GM12878 (cell line): ENCODE measurements around the gene SPRN. TPM values are rescaled to one million over a fixed set of nuclear protein-coding genes. Genes with fewer than 3 reads are reported as not detected.

ENCODE experiments used
- CUX1 ChIP-seq: IDR thresholded peaks from 2 replicates; pipeline ENCODE4 v1.6.1; 2012; ENCODE audit warnings: improper control_type of control experiment, low read depth, low read length; ENCODE audit not compliant: insufficient replicate concordance
- E2F4 ChIP-seq: IDR thresholded peaks from 2 replicates; pipeline ENCODE4 v1.6.1; 2012; ENCODE audit warnings: low read depth, low read length, improper control_type of control experiment
- EED ChIP-seq: sonication (generic); IDR thresholded peaks from 2 replicates; pipeline ENCODE4 v1.6.1; 2016; ENCODE audit warnings: antibody characterized with exemption, low read depth
- FOXM1 ChIP-seq: IDR thresholded peaks from 2 replicates; pipeline ENCODE4 v1.6.1; 2012; ENCODE audit warnings: low read depth, mild to moderate bottlenecking, inconsistent platforms, low read length, moderate library complexity
- MTA2 ChIP-seq: fragments of 450-650 bp; IDR thresholded peaks from 2 replicates; pipeline ENCODE4 v1.6.1; 2016; ENCODE audit warnings: low read depth, mild to moderate bottlenecking, moderate library complexity
- MXI1 ChIP-seq: fragments of 150-350 bp; IDR thresholded peaks from 2 replicates; pipeline ENCODE4 v1.6.1; 2011; ENCODE audit warnings: low read depth, mild to moderate bottlenecking, inconsistent platforms, low read length, improper control_type of control experiment
- PAX5 ChIP-seq: IDR thresholded peaks from 2 replicates; pipeline ENCODE4 v1.6.1; 2011; ENCODE audit warnings: low read depth, low read length, borderline replicate concordance
- RAD21 ChIP-seq: IDR thresholded peaks from 2 replicates; pipeline ENCODE4 v1.6.1; 2011; ENCODE audit warnings: mild to moderate bottlenecking, low read depth, low read length, moderate library complexity; ENCODE audit not compliant: insufficient read depth
- RCOR1 ChIP-seq: conservative IDR thresholded peaks from 2 replicates; pipeline ENCODE4 v1.6.1; 2012; ENCODE audit warnings: low read depth, low read length, improper control_type of control experiment
- SMAD5 ChIP-seq: IDR thresholded peaks from 2 replicates; pipeline ENCODE4 v1.6.1; 2016; ENCODE audit warnings: antibody characterized with exemption, low read depth
- SMARCA5 ChIP-seq: fragments of 450-650 bp; IDR thresholded peaks from 2 replicates; pipeline ENCODE4 v1.6.1; 2017; ENCODE audit warnings: mild to moderate bottlenecking
- SREBF1 ChIP-seq: IDR thresholded peaks from 2 replicates; pipeline ENCODE4 v1.6.1; 2012; ENCODE audit warnings: mild to moderate bottlenecking, low read length
- STAT1 ChIP-seq: fragments of 450-650 bp; conservative IDR thresholded peaks from 2 replicates; pipeline ENCODE4 v1.6.1; 2014; ENCODE audit warnings: antibody characterized with exemption, mild to moderate bottlenecking
- TAF1 ChIP-seq: IDR thresholded peaks from 2 replicates; pipeline ENCODE4 v1.6.1; 2011; ENCODE audit warnings: mild to moderate bottlenecking, low read depth, low read length, borderline replicate concordance
- TCF7 ChIP-seq: IDR thresholded peaks from 2 replicates; pipeline ENCODE4 v1.6.1; 2014; ENCODE audit warnings: antibody characterized with exemption, borderline replicate concordance
- ZBTB40 ChIP-seq: fragments of 450-650 bp; IDR thresholded peaks from 2 replicates; pipeline ENCODE4 v1.6.1; 2016; ENCODE audit warnings: mild to moderate bottlenecking, moderate library complexity, borderline replicate concordance
- polyA plus RNA-seq, 11 experiments: library from polyadenylated mRNA; depleted of rRNA in 4 of 11; unstranded in 6 of 11; stranded (reverse) in 5 of 11; fragments of >200 nt; fragmentation: Nextera tagmentation in 4 of 11; fragmentation: Illumina TruSeq in 1 of 11; extraction: Ambion mirVana in 4 of 11; extraction: Trizol in 1 of 11; gene quantifications; 1 replicate in 1 of 11; 2 replicates in 10 of 11; pipeline versions ENCODE4 v1.2.1 to v1.2.3, GENCODE V29; 2011 to 2016; ENCODE audit warnings: inconsistent platforms in 2 of 11, missing spikeins in 2 of 11, low read depth in 1 of 11
- total RNA-seq, 4 experiments: library from RNA; depleted of rRNA in 3 of 4; stranded (reverse); fragments of >200 nt in 3 of 4; fragmentation: Illumina TruSeq in 1 of 4; extraction: Trizol in 1 of 4; gene quantifications; 2 replicates each; pipeline versions ENCODE4 v1.2.1 to v1.2.3, GENCODE V29; 2013 to 2021

SPRN gene
- total and polyA plus RNA-seq, 10 of the 15 experiments (the other 5 are each of a cell fraction or from before 2014, with no cell fraction given), result 0.03 to 0.96 (median 0.46) TPM; not detected in 6

GRCh38 chr10:133388973-133389818 lies 35.2 kb downstream of the SPRN start (continued):
- TF ChIP-seq ZBTB40 (no peak), SMARCA5 (peak; percentile 53; the same call in 1 of the 2 replicates), SMAD5 (peak; percentile 47; the same call in 1 of the 2 replicates), RAD21 (no peak), E2F4 (no peak), SREBF1 (no peak), PAX5 (peak; percentile 91), RCOR1 (peak; percentile 60; the same call in 1 of the 2 replicates), TCF7 (no peak), FOXM1 (peak; percentile 86), MXI1 (no peak), TAF1 (peak; percentile 83), CUX1 (peak; percentile 48), EED (peak; percentile 85), MTA2 (peak; percentile 92), STAT1 (no peak)
- TF ChIP-seq, all 136 proteins: peak for 58
